G401.6 (cell line): ENCODE measurements around the gene CHID1.

ENCODE experiments used
- FAIRE-seq: peaks from 2 replicates; lab custom pipeline; 2012; peaks lifted over from hg19 to GRCh38; lab: Jason Lieb, UNC

The CHID1 gene

GRCh38 chr11:863023-863909 lies 47.3 kb downstream of the CHID1 start:
- FAIRE-seq = peak; percentile 52

- no peak for FAIRE-seq
Observed at GRCh38 chr11:862696-863022, 48.0 kb downstream of the CHID1 start.

- peak; percentile 72 for FAIRE-seq
Observed at GRCh38 chr11:862081-862661, 48.4 kb downstream of the CHID1 start.

GRCh38 chr11:861105-861479 lies 49.5 kb downstream of the CHID1 start:
- no peak for FAIRE-seq

- FAIRE-seq = no peak
Observed at GRCh38 chr11:860234-861104, 50.1 kb downstream of the CHID1 start.

- peak; percentile 81 for FAIRE-seq
Observed at GRCh38 chr11:859394-860131, 51.0 kb downstream of the CHID1 start.

GRCh38 chr11:858762-859339 lies 51.8 kb downstream of the CHID1 start:
- FAIRE-seq = no peak

GRCh38 chr11:858053-858761 lies 52.4 kb downstream of the CHID1 start:
- FAIRE-seq = no peak

GRCh38 chr11:856397-856796 lies 54.2 kb downstream of the CHID1 start:
- FAIRE-seq = no peak

- no peak for FAIRE-seq
Observed at GRCh38 chr11:855796-856195, 54.8 kb downstream of the CHID1 start.

- no peak for FAIRE-seq
Observed at GRCh38 chr11:855330-855674, 55.3 kb downstream of the CHID1 start.

- FAIRE-seq = no peak
Observed at GRCh38 chr11:854601-855329, 55.8 kb downstream of the CHID1 start.

- no peak for FAIRE-seq
Observed at GRCh38 chr11:853682-854448, 56.7 kb downstream of the CHID1 start.

- FAIRE-seq = no peak
Observed at GRCh38 chr11:852762-853161, 57.8 kb downstream of the CHID1 start.

- no peak for FAIRE-seq
Observed at GRCh38 chr11:850775-851763, 59.5 kb downstream of the CHID1 start.

GRCh38 chr11:849951-850774 lies 60.4 kb downstream of the CHID1 start:
- no peak for FAIRE-seq

GRCh38 chr11:849104-849824 lies 61.3 kb downstream of the CHID1 start:
- no peak for FAIRE-seq
